Vagina (tissue), 2 donors: ENCODE measurements around the gene STPG2.

Source experiments
- POLR2AphosphoS5 ChIP-seq, 2 donors: sonication (generic); formaldehyde crosslinking; IDR thresholded peaks; one replicate each; pipeline ENCODE4 v1.9.0; 2017; ENCODE audit warnings: antibody characterized with exemption in 2 of 2, mild to moderate bottlenecking in 2 of 2, low read depth in 1 of 2; ENCODE audit not compliant: insufficient read depth in 1 of 2
- TF ChIP-seq, protein P1 (sequence below), 3 experiments: fragments of 450-650 bp in 2 of 3; fragments of 200-600 bp in 1 of 3; sonication (generic) in 1 of 3; IDR thresholded peaks; one replicate each; pipeline ENCODE4 v1.5.1; 2017 to 2019; ENCODE audit warnings: antibody characterized with exemption in 3 of 3, mild to moderate bottlenecking in 2 of 3, moderate library complexity in 2 of 3

DNA sequence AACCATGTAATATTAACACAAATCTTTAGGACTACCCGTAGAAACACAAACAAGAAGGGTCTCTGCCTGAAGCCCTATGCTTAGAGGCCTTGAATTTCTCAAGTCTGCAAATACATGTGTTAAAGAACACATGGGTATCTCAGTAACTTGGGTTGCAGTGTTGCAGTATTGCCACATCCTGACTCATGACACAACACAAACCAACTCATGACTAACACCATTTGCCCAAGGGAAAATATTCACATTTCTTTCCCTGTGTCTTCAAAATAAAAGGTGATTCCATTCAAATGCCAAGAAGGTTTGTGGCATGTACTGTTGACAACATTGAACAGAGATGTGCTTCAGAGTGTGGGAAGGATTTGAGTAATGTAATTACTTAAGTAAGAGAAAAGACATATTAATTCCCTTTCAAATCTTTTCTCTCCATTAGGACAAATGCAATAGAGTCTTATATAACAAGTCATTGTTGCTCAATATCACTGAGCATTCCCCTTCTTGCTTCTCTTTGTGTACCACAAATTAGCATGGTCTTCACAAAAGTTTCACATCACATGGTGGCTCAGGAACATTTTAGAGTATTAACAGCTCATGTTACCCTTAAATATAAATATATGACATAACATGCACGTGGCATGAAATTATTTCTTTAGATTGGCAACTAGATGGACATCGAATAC is 487.1 kb downstream of the STPG2 start:
- TF ChIP-seq, protein P1, sequence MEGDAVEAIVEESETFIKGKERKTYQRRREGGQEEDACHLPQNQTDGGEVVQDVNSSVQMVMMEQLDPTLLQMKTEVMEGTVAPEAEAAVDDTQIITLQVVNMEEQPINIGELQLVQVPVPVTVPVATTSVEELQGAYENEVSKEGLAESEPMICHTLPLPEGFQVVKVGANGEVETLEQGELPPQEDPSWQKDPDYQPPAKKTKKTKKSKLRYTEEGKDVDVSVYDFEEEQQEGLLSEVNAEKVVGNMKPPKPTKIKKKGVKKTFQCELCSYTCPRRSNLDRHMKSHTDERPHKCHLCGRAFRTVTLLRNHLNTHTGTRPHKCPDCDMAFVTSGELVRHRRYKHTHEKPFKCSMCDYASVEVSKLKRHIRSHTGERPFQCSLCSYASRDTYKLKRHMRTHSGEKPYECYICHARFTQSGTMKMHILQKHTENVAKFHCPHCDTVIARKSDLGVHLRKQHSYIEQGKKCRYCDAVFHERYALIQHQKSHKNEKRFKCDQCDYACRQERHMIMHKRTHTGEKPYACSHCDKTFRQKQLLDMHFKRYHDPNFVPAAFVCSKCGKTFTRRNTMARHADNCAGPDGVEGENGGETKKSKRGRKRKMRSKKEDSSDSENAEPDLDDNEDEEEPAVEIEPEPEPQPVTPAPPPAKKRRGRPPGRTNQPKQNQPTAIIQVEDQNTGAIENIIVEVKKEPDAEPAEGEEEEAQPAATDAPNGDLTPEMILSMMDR (IDR thresholded peaks at IDR 0.05): no peak
- TF ChIP-seq POLR2AphosphoS5 (IDR thresholded peaks at IDR 0.05; ENCODE audit: insufficient read depth in 1 of 2, low read depth in 1 of 2): no peak
